GM23338 (cell line): ENCODE measurements around the gene USP46.

Source experiments
- CREB1 ChIP-seq: fragments of 250-450 bp; sonication (Bioruptor Pico); IDR thresholded peaks from 2 replicates; pipeline ENCODE4 v1.5.0; 2020; ENCODE audit warnings: low read depth, mild to moderate bottlenecking, moderate library complexity
- CTCF ChIP-seq, 2 experiments: fragments of 200-600 bp in 1 of 2; sonication (generic) in 1 of 2; conservative IDR thresholded peaks; 2 replicates each; pipeline versions ENCODE4 v1.5.1 to v1.6.1; 2016 to 2017; ENCODE audit warnings: antibody characterized with exemption in 2 of 2, low read depth in 2 of 2, mild to moderate bottlenecking in 2 of 2, moderate library complexity in 1 of 2
- EZH2 ChIP-seq: fragments of 200-600 bp; sonication (generic); IDR thresholded peaks from one replicate; pipeline ENCODE4 v1.8.0; 2017; ENCODE audit warnings: antibody characterized with exemption, mild to moderate bottlenecking, low read depth; ENCODE audit not compliant: unreplicated experiment
- EZH2phosphoT487 ChIP-seq: fragments of 200-600 bp; sonication (generic); IDR thresholded peaks from one replicate; pipeline ENCODE4 v1.8.1; 2018; ENCODE audit warnings: antibody characterized with exemption; ENCODE audit not compliant: unreplicated experiment
- JUNB ChIP-seq: IDR thresholded peaks from one replicate; pipeline ENCODE4 v1.6.1; 2016; ENCODE audit warnings: antibody characterized with exemption; ENCODE audit not compliant: unreplicated experiment
- NANOG ChIP-seq: IDR thresholded peaks from 2 replicates; pipeline ENCODE4 v1.6.1; 2016; ENCODE audit warnings: antibody characterized with exemption, borderline replicate concordance
- POLR2AphosphoS5 ChIP-seq: IDR thresholded peaks from 2 replicates; pipeline ENCODE4 v1.6.1; 2016; ENCODE audit warnings: antibody characterized with exemption, low read depth
- REST ChIP-seq: IDR thresholded peaks from one replicate; pipeline ENCODE4 v1.6.1; 2018; ENCODE audit warnings: antibody characterized with exemption; ENCODE audit not compliant: unreplicated experiment
- STAT1 ChIP-seq: IDR thresholded peaks from one replicate; pipeline ENCODE4 v1.6.1; 2016; ENCODE audit warnings: antibody characterized with exemption; ENCODE audit not compliant: unreplicated experiment
- ZNF114 ChIP-seq: fragments of 250-450 bp; sonication (Bioruptor Pico); IDR thresholded peaks from 2 replicates; pipeline ENCODE4 v1.5.0; 2020; ENCODE audit warnings: mild to moderate bottlenecking, moderate library complexity
- ZNF331 ChIP-seq: fragments of 250-450 bp; sonication (Bioruptor Pico); IDR thresholded peaks from 2 replicates; pipeline ENCODE4 v1.5.0; 2020; ENCODE audit warnings: low read depth, mild to moderate bottlenecking, moderate library complexity
- ZNF462 ChIP-seq: fragments of 250-450 bp; sonication (Bioruptor Pico); IDR thresholded peaks from 2 replicates; pipeline ENCODE4 v1.5.0; 2020; ENCODE audit warnings: mild to moderate bottlenecking, moderate library complexity
- TF ChIP-seq, protein P1 (sequence below): IDR thresholded peaks from 2 replicates; pipeline ENCODE4 v1.6.1; 2016; ENCODE audit warnings: antibody characterized with exemption

GRCh38 chr4:52628543-52628942, 30.6 kb downstream of the USP46 start:
- no peak for TF ChIP-seq EZH2
- TF ChIP-seq CTCF (conservative IDR thresholded peaks at IDR 0.05; ENCODE audit: low read depth in 2 of 2), result no peak
- no peak for TF ChIP-seq EZH2phosphoT487
- TF ChIP-seq POLR2AphosphoS5, result no peak
- no peak for TF ChIP-seq REST
- TF ChIP-seq STAT1, result no peak
- no peak for TF ChIP-seq CREB1
- TF ChIP-seq ZNF331, result no peak
- TF ChIP-seq JUNB, result no peak
- TF ChIP-seq ZNF114 (CRISPR knock-in tag), result no peak
- TF ChIP-seq ZNF462, result no peak
- TF ChIP-seq, protein P1, sequence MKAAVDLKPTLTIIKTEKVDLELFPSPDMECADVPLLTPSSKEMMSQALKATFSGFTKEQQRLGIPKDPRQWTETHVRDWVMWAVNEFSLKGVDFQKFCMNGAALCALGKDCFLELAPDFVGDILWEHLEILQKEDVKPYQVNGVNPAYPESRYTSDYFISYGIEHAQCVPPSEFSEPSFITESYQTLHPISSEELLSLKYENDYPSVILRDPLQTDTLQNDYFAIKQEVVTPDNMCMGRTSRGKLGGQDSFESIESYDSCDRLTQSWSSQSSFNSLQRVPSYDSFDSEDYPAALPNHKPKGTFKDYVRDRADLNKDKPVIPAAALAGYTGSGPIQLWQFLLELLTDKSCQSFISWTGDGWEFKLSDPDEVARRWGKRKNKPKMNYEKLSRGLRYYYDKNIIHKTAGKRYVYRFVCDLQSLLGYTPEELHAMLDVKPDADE, result no peak
- no peak for TF ChIP-seq NANOG
